Mesothelial cell of epicardium (in vitro differentiated cells): Measurements from ENCODE around the gene EDN1. TPM values are rescaled to one million over a fixed set of nuclear protein-coding genes. Genes with fewer than 3 reads are reported as not detected.

Experiments
- DNase-seq, 2 experiments: peaks; one replicate each; pipeline ENCODE4 v3.0.0; 2021; ENCODE audit warnings: low spot score in 2 of 2; ENCODE audit not compliant: unreplicated experiment in 2 of 2
- H3K27ac Mint-ChIP-seq: 2 replicates; pipeline ENCODE4 v1.8.0; 2021; ENCODE audit warnings: mixed read lengths
- H3K27me3 Mint-ChIP-seq: 2 replicates; pipeline ENCODE4 v1.8.0; 2021; ENCODE audit warnings: low read depth, mixed read lengths
- H3K36me3 Mint-ChIP-seq: 2 replicates; pipeline ENCODE4 v1.8.0; 2021; ENCODE audit warnings: mixed read lengths
- H3K4me1 Mint-ChIP-seq: 2 replicates; pipeline ENCODE4 v1.8.0; 2021; ENCODE audit warnings: mixed read lengths
- H3K4me3 Mint-ChIP-seq: 2 replicates; pipeline ENCODE4 v1.8.0; 2021; ENCODE audit warnings: mild to moderate bottlenecking, moderate library complexity, mixed read lengths
- H3K9me3 Mint-ChIP-seq: 2 replicates; pipeline ENCODE4 v1.8.0; 2021; ENCODE audit warnings: mixed read lengths
- CTCF ChIP-seq: fragments of 200-600 bp; sonication (generic); IDR thresholded peaks from one replicate; pipeline ENCODE4 v1.5.0; 2021; ENCODE audit warnings: antibody characterized with exemption; ENCODE audit not compliant: unreplicated experiment
- total RNA-seq: library from RNA; stranded (reverse); gene quantifications from 3 replicates; pipeline ENCODE4 v1.2.1, GENCODE V29; 2021

EDN1 gene
- total RNA-seq, 1 donor from 2014 or later: 8.9 TPM

- H3K4me1 Mint-ChIP-seq: peaks cover 21% of the 10 kb centered on the region
- H3K4me3 Mint-ChIP-seq: no peak overlapping the region
- H3K36me3 Mint-ChIP-seq: no peaks in the 10 kb centered on the region
- no peak for TF ChIP-seq CTCF
- H3K27me3 Mint-ChIP-seq: peaks cover 14% of the 10 kb centered on the region
- H3K27ac Mint-ChIP-seq: no peak overlapping the region
- H3K9me3 Mint-ChIP-seq: no peaks in the 10 kb centered on the region
- DNase-seq: no peak
These were observed 5.5 kb downstream of the EDN1 start for GRCh38 chr6:12295558-12296254.

GRCh38 chr6:12296255-12296573, 6.1 kb downstream of the EDN1 start:
- H3K27ac Mint-ChIP-seq: no peak overlapping the region
- peaks cover 19% of the 10 kb centered on the region for H3K4me1 Mint-ChIP-seq
- no peaks in the 10 kb centered on the region for H3K9me3 Mint-ChIP-seq
- H3K36me3 Mint-ChIP-seq: no peaks in the 10 kb centered on the region
- no peak overlapping the region for H3K4me3 Mint-ChIP-seq
- no peak for DNase-seq
- no peak for TF ChIP-seq CTCF
- peaks cover 14% of the 10 kb centered on the region for H3K27me3 Mint-ChIP-seq

GRCh38 chr6:12296604-12297003, 6.4 kb downstream of the EDN1 start:
- H3K9me3 Mint-ChIP-seq: no peaks in the 10 kb centered on the region
- no peaks in the 10 kb centered on the region for H3K36me3 Mint-ChIP-seq
- peaks cover 12% of the 10 kb centered on the region for H3K27me3 Mint-ChIP-seq
- no peak overlapping the region for H3K27ac Mint-ChIP-seq
- no peak overlapping the region for H3K4me3 Mint-ChIP-seq
- no peak for DNase-seq
- TF ChIP-seq CTCF: no peak
- peaks cover 15% of the 10 kb centered on the region for H3K4me1 Mint-ChIP-seq

GRCh38 chr6:12297363-12298016, 7.3 kb downstream of the EDN1 start:
- Mint-ChIP-seq H3K27ac (no peak overlapping the region), H3K4me3 (no peak overlapping the region), H3K27me3 (peaks cover 3% of the 10 kb centered on the region), H3K4me1 (peaks cover 6% of the 10 kb centered on the region), H3K9me3 (no peaks in the 10 kb centered on the region), H3K36me3 (no peaks in the 10 kb centered on the region)
- DNase-seq: no peak
- no peak for TF ChIP-seq CTCF

GRCh38 chr6:12298017-12298978, 8.1 kb downstream of the EDN1 start:
- Mint-ChIP-seq H3K27me3 (no peaks in the 10 kb centered on the region), H3K27ac (no peak overlapping the region)

More at GRCh38 chr6:12298017-12298978, 8.1 kb downstream of the EDN1 start:
- Mint-ChIP-seq H3K4me3 (no peak overlapping the region), H3K9me3 (no peaks in the 10 kb centered on the region), H3K36me3 (no peaks in the 10 kb centered on the region), H3K4me1 (peaks cover 3% of the 10 kb centered on the region)
- TF ChIP-seq CTCF: no peak
- DNase-seq: no peak
